ENCODE results near the gene DEPDC1.

DNA sequence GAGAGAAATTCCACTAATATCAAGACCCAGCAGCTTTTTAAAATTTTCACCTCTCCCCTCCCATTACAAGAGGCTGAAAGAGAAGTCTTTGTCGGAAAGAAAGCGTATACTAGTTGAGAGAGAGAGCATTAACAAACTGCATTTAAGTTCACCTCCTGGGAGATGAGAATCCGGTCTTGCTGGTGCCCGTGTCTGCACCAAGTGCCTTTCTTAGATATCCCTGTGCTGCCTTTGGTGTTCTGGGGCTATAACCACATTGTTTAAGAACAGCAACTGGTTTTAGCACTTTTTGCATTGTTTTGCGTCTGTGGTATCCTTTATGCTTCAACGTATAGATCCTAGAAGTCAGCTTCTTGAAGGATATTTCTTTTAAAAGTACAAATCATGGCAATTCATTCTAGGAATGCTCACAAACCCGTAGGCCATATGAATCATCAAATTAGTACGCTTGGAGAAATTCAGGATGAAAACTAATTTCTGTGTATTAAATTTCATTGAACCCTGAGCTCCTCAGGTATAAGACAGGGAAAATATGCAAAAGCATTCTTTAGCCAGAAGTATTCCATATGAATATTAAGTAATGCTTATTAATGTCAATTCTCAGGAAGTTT is 43.7 kb downstream of the DEPDC1 start:
- TF ChIP-seq, protein P1, sequence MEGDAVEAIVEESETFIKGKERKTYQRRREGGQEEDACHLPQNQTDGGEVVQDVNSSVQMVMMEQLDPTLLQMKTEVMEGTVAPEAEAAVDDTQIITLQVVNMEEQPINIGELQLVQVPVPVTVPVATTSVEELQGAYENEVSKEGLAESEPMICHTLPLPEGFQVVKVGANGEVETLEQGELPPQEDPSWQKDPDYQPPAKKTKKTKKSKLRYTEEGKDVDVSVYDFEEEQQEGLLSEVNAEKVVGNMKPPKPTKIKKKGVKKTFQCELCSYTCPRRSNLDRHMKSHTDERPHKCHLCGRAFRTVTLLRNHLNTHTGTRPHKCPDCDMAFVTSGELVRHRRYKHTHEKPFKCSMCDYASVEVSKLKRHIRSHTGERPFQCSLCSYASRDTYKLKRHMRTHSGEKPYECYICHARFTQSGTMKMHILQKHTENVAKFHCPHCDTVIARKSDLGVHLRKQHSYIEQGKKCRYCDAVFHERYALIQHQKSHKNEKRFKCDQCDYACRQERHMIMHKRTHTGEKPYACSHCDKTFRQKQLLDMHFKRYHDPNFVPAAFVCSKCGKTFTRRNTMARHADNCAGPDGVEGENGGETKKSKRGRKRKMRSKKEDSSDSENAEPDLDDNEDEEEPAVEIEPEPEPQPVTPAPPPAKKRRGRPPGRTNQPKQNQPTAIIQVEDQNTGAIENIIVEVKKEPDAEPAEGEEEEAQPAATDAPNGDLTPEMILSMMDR (IDR thresholded peaks at IDR 0.05): no peak
- TF ChIP-seq POLR2A (IDR thresholded peaks at IDR 0.05): no peak
